Right forelimb (tissue), 1 donor: ENCODE data around the gene ERI2.

Experiments used
- DNase-seq: peaks from one replicate; pipeline ENCODE4 v3.0.0-alpha.2; 2018

ERI2 gene

GRCh38 chr16:20806168-20807050 is at the start of gene ERI2, which contains the start of gene REXO5:
ERI2 (minus strand) TSS chr16:20806472; CDS start chr16:20806430, 42 bp downstream.
REXO5 (plus strand) TSS chr16:20806527; CDS start chr16:20806954, 427 bp downstream.
- peak; percentile 98 for DNase-seq

DNA sequence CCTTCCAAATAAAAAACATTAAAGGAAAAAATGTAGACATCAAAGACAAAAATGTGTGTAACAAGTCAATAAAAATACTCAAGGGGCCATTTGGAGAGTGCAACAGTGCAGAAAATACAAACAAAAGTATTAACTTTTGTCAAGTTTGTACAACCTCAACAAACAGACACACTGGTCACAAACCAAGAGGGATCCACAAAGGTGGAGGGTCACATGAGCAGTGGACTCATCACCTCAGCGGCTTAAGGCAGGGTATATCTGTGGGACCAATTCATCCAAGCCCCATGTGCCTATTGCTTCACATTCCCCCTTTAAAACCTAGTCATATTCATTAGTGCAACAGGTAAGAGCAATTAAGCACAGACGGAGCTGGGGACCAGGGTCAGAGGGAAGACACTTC is 48.7 kb upstream of the ERI2 start:
- no peak for DNase-seq

- no peak for DNase-seq
Observed at GRCh38 chr16:20853981-20854620, 47.8 kb upstream of the ERI2 start.

DNA sequence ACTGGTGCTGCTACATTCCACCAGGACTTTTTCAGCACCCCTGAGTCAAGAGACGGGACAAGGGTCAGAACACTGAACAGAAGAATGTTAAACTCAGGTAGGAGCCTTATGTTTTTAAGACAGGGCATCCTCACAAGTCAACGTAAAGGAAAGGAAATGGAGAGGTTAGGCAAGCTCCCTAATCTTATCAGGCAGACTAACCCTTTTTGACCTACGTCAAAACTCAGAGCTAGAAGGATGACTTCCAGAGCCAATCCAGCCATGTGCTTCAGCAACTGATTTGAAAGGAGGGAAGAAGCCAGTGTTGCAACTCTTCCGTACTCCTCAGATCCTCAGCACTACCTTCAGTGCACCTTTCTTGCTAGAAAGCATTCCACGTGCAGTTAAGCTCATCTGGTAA is 46.9 kb upstream of the ERI2 start:
- no peak for DNase-seq

GRCh38 chr16:20851601-20852000 is 45.3 kb upstream of the ERI2 start:
- peak; percentile 80 for DNase-seq

GRCh38 chr16:20850981-20851380 is 44.7 kb upstream of the ERI2 start:
- no peak for DNase-seq

DNA sequence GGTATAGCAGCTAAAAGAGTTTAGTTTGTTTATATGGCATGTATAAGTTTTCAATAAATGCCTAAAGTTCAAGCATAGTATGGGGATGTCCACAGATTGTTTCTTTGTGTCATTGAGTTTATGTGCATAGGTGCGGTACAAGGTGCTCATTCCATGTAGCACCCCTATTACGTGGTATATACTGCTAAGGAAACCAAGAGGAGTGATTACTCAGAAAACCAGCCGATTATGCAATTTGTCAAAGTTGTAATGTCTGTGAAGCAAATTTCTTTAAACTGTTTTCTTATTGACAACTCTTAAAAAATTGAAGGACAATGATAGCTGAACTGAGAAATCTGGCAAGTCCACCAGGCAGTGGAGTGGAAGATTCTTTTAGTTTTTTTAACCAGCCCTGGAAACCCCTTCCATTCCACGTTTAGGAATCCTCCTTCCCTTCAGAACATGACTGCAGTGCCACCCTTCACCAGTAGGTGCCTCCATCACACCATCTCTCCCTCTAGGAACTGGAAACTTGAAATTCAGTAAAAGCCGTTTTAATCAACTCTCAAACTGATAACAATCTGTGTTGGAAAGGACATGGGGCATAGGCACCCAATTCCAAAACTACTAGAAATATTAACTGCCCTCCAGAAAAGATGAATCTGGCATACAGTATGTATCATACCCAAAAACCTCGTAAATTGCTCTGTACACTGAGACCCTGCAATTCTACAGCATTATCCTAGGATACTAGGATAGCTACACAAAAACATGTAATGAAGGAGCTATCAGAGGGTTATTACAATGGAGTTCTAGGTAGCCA is 43.5 kb upstream of the ERI2 start:
- DNase-seq: peak; percentile 84

GRCh38 chr16:20847550-20847949 is 41.3 kb upstream of the ERI2 start:
- no peak for DNase-seq

- DNase-seq: no peak
Observed at GRCh38 chr16:20846551-20846950, 40.3 kb upstream of the ERI2 start.

GRCh38 chr16:20846030-20846429 is 39.8 kb upstream of the ERI2 start:
- DNase-seq: no peak

DNA sequence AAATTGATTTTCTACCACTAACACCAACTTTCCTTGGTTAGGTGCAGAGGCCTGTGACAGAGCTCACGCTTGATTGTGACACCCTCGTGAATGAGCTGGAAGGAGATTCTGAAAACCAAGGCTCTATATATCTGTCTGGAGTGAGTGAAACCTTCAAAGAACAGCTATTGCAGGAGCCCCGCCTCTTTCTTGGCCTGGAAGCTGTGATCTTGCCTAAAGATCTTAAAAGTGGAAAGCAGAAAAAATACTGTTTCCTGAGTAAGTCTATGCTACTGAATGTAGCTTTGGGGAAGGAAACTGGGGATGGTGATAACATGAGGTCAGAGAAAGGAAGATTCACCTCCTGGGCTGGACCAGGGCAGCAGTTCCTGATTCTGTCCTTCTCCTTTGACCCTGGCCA is 38.3 kb upstream of the ERI2 start:
- no peak for DNase-seq

DNA sequence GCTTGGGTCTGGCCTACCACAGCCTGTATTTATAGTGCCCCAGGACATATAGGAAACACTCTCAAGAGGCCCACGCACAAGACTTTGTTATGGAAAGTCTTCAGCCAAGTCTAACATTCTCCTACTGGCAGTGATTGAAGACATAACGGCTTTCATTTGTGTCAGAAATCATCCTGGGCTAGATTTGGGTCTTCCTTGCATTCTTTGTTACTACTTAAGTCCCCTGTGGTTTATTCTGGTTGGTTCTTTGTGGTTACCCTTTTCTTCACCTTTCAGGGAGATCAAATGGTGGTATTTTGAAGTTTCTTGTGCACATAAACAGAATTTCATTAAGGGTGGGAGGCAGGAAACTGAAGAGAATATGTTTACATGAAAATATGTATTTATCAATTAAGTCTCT is 37.8 kb upstream of the ERI2 start:
- DNase-seq: no peak

GRCh38 chr16:20839504-20839903 is 33.2 kb upstream of the ERI2 start:
- no peak for DNase-seq

DNA sequence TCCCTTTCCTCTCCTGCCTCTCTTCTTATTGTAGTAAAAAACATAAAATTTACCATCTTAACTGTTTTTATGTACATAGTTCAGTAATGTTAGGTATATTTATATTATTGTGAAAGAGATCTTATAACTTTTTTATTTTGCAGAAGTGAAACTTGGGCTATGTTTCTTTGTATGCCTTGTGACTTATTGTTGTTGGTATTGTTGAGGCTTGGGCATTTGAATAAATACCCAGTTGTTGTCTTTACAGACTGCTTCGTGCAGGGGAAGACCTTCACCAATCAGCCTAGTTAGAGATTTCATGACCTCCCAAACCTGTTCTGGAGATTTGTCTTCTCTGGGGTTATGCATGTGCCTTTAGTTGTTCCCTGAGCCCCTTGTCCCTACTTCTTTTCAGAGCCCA is 32.0 kb upstream of the ERI2 start:
- DNase-seq: no peak

- DNase-seq: no peak
Observed at GRCh38 chr16:20833086-20833485, 26.8 kb upstream of the ERI2 start.

DNA sequence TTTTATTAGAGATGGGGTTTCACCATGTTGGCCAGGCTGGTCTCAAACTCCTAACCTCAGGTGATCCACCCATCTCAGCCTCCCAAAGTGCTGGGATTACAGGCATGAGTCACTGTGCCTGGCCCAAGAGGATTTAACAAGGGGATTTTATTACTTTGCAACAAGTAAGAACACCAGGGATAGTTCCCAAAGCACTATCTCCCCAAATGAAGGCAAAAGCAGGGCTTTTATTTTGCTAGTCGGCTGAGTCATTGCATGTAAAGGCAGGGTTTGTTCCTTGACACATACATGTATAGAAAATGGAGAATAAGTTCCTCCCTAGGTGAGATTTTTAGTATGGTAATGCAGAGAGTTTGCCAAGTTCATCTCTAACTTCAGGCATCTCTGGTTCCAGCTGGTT is 24.1 kb upstream of the ERI2 start:
- DNase-seq: no peak

DNA sequence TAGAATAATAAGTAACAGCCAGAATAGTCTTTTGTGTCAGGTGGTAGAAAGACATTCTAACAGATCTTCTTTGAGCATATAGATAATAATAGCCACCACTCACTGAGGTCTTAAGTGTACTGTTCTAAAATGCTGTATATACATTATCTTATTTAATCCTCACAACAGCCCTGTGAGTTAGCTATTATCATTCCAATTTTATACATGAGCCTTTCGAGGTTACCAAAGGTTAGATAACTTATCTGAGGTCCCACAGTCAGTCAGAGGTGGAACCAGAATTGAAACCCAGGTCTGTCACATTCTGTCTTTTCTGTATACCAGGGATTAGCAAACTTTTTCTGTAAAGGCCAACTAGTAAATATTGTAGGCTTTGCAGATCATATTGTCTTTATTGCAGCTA is 23.3 kb upstream of the ERI2 start:
- no peak for DNase-seq

DNA sequence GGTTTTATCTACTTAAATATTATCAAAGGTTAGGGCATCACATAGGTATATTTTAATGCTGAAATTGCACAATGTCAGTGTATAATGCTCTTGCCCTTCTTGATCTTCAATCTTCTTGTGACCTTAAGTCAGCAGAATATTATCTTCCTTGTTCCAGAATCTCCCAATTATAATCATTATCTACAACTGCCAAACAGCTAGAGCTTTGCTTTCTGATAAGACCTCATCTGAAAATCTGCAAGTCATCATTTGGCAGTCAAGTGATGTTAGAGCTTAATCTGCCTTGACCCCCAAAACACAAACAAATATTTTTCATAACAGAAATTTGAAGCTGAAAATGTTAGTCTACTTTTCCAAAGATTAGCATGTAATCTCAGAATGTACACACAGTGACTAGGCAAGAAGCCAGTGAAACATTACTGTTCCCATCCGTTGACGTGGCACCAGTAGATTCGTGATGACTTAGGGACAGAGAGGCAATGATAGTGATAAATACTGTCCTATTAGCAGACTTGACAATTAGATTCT is 19.8 kb upstream of the ERI2 start:
- DNase-seq: no peak

GRCh38 chr16:20822521-20823325 is 16.5 kb upstream of the ERI2 start:
- no peak for DNase-seq

DNA sequence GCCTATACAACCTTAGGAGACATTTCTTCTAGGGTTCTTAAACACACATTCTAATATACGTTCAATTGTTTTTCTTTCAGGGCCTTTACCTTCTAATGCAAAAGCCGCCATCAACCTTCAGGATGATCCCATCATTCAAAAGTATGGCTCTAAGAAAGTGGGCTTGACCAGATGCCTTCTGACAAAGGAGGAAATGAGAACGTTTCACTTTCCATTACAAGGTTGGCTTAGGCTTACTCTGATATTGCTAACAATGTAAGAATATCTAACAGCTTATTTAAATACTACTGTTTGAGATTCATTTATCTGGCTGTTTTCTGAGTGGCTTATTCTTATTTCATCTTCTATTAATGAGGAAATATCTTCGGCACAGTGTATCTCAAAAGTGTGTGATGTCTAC is 15.4 kb upstream of the ERI2 start:
- no peak for DNase-seq

DNA sequence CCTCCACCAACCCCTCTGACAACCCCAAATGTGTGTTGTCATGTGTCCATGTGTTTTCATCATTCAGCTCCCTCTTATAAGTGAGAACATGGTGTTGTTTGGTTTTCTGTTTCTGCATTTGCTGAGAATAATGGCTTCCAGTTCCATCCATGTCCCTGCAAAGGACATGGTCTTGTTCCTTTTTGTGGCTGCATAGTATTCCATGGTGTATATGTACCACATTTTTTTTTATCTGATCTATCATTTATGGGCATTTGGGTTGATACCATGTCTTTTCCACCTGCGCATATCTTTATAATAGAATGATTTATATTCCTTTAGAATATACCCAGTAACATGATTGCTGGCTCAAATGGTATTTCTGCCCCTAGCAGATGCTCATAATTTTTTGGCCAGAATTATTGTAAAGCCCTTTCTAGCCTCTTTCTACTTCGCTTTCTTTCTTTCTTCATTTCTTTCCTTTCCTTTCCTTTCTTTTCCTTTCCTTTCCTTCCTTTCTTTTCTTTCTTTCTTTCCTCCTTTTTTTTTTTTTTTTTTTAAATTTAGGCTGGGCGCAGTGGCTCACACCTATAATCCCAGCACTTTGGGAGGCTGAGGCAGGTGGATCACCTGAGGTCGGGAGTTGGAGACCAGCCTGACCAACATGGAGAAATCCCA is 12.8 kb upstream of the ERI2 start:
- DNase-seq: no peak

- DNase-seq: no peak
Observed at GRCh38 chr16:20814784-20815183, 8.5 kb upstream of the ERI2 start.
